HCT116 (cell line): ENCODE measurements around the gene ACSL3. TPM values are rescaled to one million over a fixed set of nuclear protein-coding genes. Genes with fewer than 3 reads are reported as not detected.

Experiments used
- ATAC-seq: fragments of 200-7000 bp; cut with Tn5 transposase; 2 replicates; pipeline ENCODE4 v1.9.1; 2020; ENCODE audit warnings: mild to moderate bottlenecking, moderate library complexity
- BruUV-seq: library from RNA; stranded (reverse); fragments of 400-500 nt; replicated peaks from 2 replicates; lab custom pipeline; 2021; lab: Mats Ljungman, UMichigan
- CTCF ChIA-PET: fragments of 300-600 bp; sonication (Branson Sonifier 250); formaldehyde crosslinking; loops from one replicate; lab custom pipeline; 2021; ENCODE audit warnings: antibody characterized with exemption; lab: Charles Lee
- POLR2A ChIA-PET: fragments of 300-600, 350-600 bp; sonication (Branson Sonifier 250); formaldehyde crosslinking; loops from one replicate; lab custom pipeline; 2021; ENCODE audit warnings: antibody characterized with exemption; lab: Charles Lee
- RAD21 ChIA-PET, 2 experiments: fragments of 300-600 bp; sonication (Branson Sonifier 250); formaldehyde crosslinking; loops; one replicate each; lab custom pipeline; 2023; ENCODE audit warnings: low total read pairs in 2 of 2; ENCODE audit not compliant: uncharacterized antibody in 2 of 2, unreplicated experiment in 2 of 2, low non-redundant PET in 1 of 2; lab: Charles Lee
- DNase-seq: peaks from one replicate; pipeline ENCODE4 v3.0.0-alpha.2; 2010; ENCODE audit warnings: low read depth, low spot score
- H2AFZ ChIP-seq: fragments of 200-600 bp; shearing (Covaris generic), sonication (generic); 2 replicates; pipeline ENCODE4 v1.6.1; 2017; ENCODE audit warnings: low read depth, mixed run types, mixed read lengths, antibody characterized with exemption, low read length; ENCODE audit not compliant: poor library complexity, severe bottlenecking
- H3K27ac ChIP-seq: 2 replicates; pipeline ENCODE4 v1.5.1; 2012; ENCODE audit warnings: low read depth, low read length
- H3K27me3 ChIP-seq: fragments of 200-600 bp; sonication (generic); 2 replicates; pipeline ENCODE4 v1.6.1; 2016; ENCODE audit warnings: mixed run types, low read length, mixed read lengths; ENCODE audit not compliant: insufficient read depth
- H3K36me3 ChIP-seq, 2 experiments: fragments of 200-500 bp in 1 of 2; fragments of 200-600 bp in 1 of 2; sonication (Bioruptor generic) in 1 of 2; sonication (generic) in 1 of 2; 2 replicates each; pipeline versions ENCODE4 v1.5.1 to v1.6.1; 2014 to 2016; ENCODE audit warnings: low read length in 2 of 2, inconsistent platforms in 1 of 2, mixed read lengths in 1 of 2, mixed run types in 1 of 2; ENCODE audit not compliant: insufficient read depth in 2 of 2, control insufficient read depth in 1 of 2
- H3K4me1 ChIP-seq, 2 experiments: fragments of 200-600 bp in 1 of 2; sonication (generic) in 1 of 2; 2 replicates each; pipeline versions ENCODE4 v1.5.1 to v1.6.1; 2012 to 2017; ENCODE audit warnings: low read length in 2 of 2, inconsistent platforms in 1 of 2, mild to moderate bottlenecking in 1 of 2, mixed read lengths in 1 of 2, mixed run types in 1 of 2, moderate library complexity in 1 of 2; ENCODE audit not compliant: insufficient read depth in 2 of 2, control insufficient read depth in 1 of 2
- H3K4me2 ChIP-seq: fragments of 200-600 bp; sonication (generic); 2 replicates; pipeline ENCODE4 v1.6.1; 2017; ENCODE audit warnings: mixed run types, low read length, mixed read lengths
- H3K4me3 ChIP-seq, 2 experiments: fragments of 200-600 bp in 1 of 2; sonication (generic) in 1 of 2; replicated peaks in 1 of 2; 2 replicates each; pipeline ENCODE4 v1.5.1; 2011 to 2016; ENCODE audit warnings: low read length in 2 of 2, control low read depth in 1 of 2, low read depth in 1 of 2, mild to moderate bottlenecking in 1 of 2, mixed read lengths in 1 of 2, mixed run types in 1 of 2
- H3K79me2 ChIP-seq: fragments of 200-600 bp; sonication (generic); 2 replicates; pipeline ENCODE4 v1.6.1; 2017; ENCODE audit warnings: mild to moderate bottlenecking, mixed run types, low read length, moderate library complexity, mixed read lengths; ENCODE audit not compliant: insufficient read depth
- H3K9ac ChIP-seq: fragments of 200-600 bp; sonication (generic); 2 replicates; pipeline ENCODE4 v1.6.1; 2016; ENCODE audit warnings: low read length, mixed read lengths
- H3K9me2 ChIP-seq: fragments of 200-600 bp; sonication (generic), shearing (Covaris generic); 2 replicates; pipeline ENCODE4 v1.6.1; 2017; ENCODE audit warnings: mixed run types, mild to moderate bottlenecking, moderate library complexity; ENCODE audit not compliant: insufficient read depth
- H3K9me3 ChIP-seq, 2 experiments: fragments of 200-500 bp in 1 of 2; fragments of 200-600 bp in 1 of 2; sonication (Bioruptor generic) in 1 of 2; sonication (generic) in 1 of 2; 2 replicates each; pipeline ENCODE4 v1.6.1; 2014 to 2017; ENCODE audit warnings: low read length in 2 of 2, mixed read lengths in 2 of 2, inconsistent platforms in 1 of 2, low read depth in 1 of 2, mild to moderate bottlenecking in 1 of 2, mixed run types in 1 of 2, moderate library complexity in 1 of 2; ENCODE audit not compliant: control insufficient read depth in 1 of 2, insufficient read depth in 1 of 2
- H4K20me1 ChIP-seq: fragments of 200-600 bp; sonication (generic), shearing (Covaris generic); 2 replicates; pipeline ENCODE4 v1.6.1; 2017; ENCODE audit warnings: mixed run types, mild to moderate bottlenecking, moderate library complexity; ENCODE audit not compliant: insufficient read depth
- ATF3 ChIP-seq: IDR thresholded peaks from 2 replicates; pipeline ENCODE4 v1.6.1; 2012
- CBX3 ChIP-seq: IDR thresholded peaks from 2 replicates; pipeline ENCODE4 v1.6.1; 2012; ENCODE audit warnings: low read depth
- CEBPB ChIP-seq: IDR thresholded peaks from 2 replicates; pipeline ENCODE4 v1.6.1; 2012; ENCODE audit warnings: low read depth
- CTCF ChIP-seq, 3 experiments: fragments of 200-600 bp in 1 of 3; sonication (generic) in 1 of 3; IDR thresholded peaks in 2 of 3; conservative IDR thresholded peaks in 1 of 3; 2 replicates each; pipeline ENCODE4 v1.5.1; 2012 to 2017; ENCODE audit warnings: low read depth in 2 of 3, low read length in 2 of 3, antibody characterized with exemption in 1 of 3, borderline replicate concordance in 1 of 3, control low read depth in 1 of 3, mild to moderate bottlenecking in 1 of 3, mixed read lengths in 1 of 3, mixed run types in 1 of 3, moderate library complexity in 1 of 3; ENCODE audit not compliant: insufficient read depth in 1 of 3
- EZH2 ChIP-seq: fragments of 200-600 bp; sonication (generic); IDR thresholded peaks from 2 replicates; pipeline ENCODE4 v1.6.1; 2017; ENCODE audit warnings: antibody characterized with exemption, mixed run types
- FOSL1 ChIP-seq: IDR thresholded peaks from 2 replicates; pipeline ENCODE4 v1.6.1; 2012; ENCODE audit warnings: low read depth
- JUND ChIP-seq: IDR thresholded peaks from 2 replicates; pipeline ENCODE4 v1.6.1; 2012
- MAX ChIP-seq: IDR thresholded peaks from 2 replicates; pipeline ENCODE4 v1.6.1; 2012
- POLR2AphosphoS5 ChIP-seq: IDR thresholded peaks from 2 replicates; pipeline ENCODE4 v1.6.1; 2011; ENCODE audit warnings: mild to moderate bottlenecking, low read depth, low read length, moderate library complexity
- RAD21 ChIP-seq: IDR thresholded peaks from 2 replicates; pipeline ENCODE4 v1.6.1; 2012; ENCODE audit warnings: low read depth, mild to moderate bottlenecking
- REST ChIP-seq: IDR thresholded peaks from 2 replicates; pipeline ENCODE4 v1.6.1; 2012; ENCODE audit warnings: low read depth
- SIN3A ChIP-seq: IDR thresholded peaks from 2 replicates; pipeline ENCODE4 v1.6.1; 2012; ENCODE audit warnings: low read depth
- SP1 ChIP-seq: IDR thresholded peaks from 2 replicates; pipeline ENCODE4 v1.6.1; 2012; ENCODE audit warnings: low read depth
- SRF ChIP-seq: IDR thresholded peaks from 2 replicates; pipeline ENCODE4 v1.6.1; 2012; ENCODE audit warnings: low read depth
- TCF7L2 ChIP-seq: IDR thresholded peaks from 2 replicates; pipeline ENCODE4 v1.7.0; 2011; ENCODE audit warnings: borderline replicate concordance, inconsistent platforms; ENCODE audit not compliant: insufficient read depth, insufficient read length; ENCODE audit errors: extremely low read depth
- YY1 ChIP-seq: IDR thresholded peaks from 2 replicates; pipeline ENCODE4 v1.6.1; 2011; ENCODE audit warnings: low read length, low read depth, moderate library complexity, mild to moderate bottlenecking; ENCODE audit not compliant: insufficient replicate concordance; ENCODE audit errors: extremely low read depth
- ZBTB33 ChIP-seq: IDR thresholded peaks from 2 replicates; pipeline ENCODE4 v1.6.1; 2011; ENCODE audit warnings: mild to moderate bottlenecking, low read length, moderate library complexity; ENCODE audit not compliant: insufficient replicate concordance; ENCODE audit errors: extremely low read depth
- ZFX ChIP-seq: fragments of 450-650 bp; IDR thresholded peaks from 2 replicates; pipeline ENCODE4 v1.6.1; 2017
- ZNF274 ChIP-seq: fragments of 200-500 bp; sonication (Bioruptor generic); IDR thresholded peaks from 2 replicates; pipeline ENCODE4 v1.6.1; 2014; ENCODE audit warnings: mild to moderate bottlenecking, low read depth, low read length, inconsistent platforms
- intact Hi-C: fragments of 100-400 bp; cut with micrococcal nuclease; formaldehyde crosslinking; loops from 2 replicates; pipeline ENCODE4 v1.10.0; 2022
- total RNA-seq: library from RNA; stranded (reverse); gene quantifications from one replicate; pipeline ENCODE4 v1.2.1, GENCODE V29; 2021; ENCODE audit not compliant: unreplicated experiment

The ACSL3 gene
- total RNA-seq, 1 experiment from 2014 or later = 142 TPM

GRCh38 chr2:222922019-222922800, 61.4 kb downstream of the ACSL3 start:
- ChIA-PET POLR2A (no interaction called here), CTCF (interaction anchor here (1.2 kb wide), 1 partner anchor 17 kb away, joined by 4 read pairs; no protein-coding TSS in a partner anchor), RAD21 (no interaction called here)
- Histone ChIP-seq H3K36me3 (peaks cover 31 to 41% of the 10 kb centered on the region in 2 experiments), H3K9me2 (no peaks in the 10 kb centered on the region), H2AFZ (no peak overlapping the region), H3K27ac (no peak overlapping the region), H3K4me3 (no peak overlapping the region), H3K4me2 (no peak overlapping the region), H3K4me1 (peaks cover 5 to 17% of the 10 kb centered on the region in 2 experiments; a peak in 3 of 4 replicates), H3K9ac (no peak overlapping the region), H3K9me3 (no peaks in the 10 kb centered on the region), H3K27me3 (no peaks in the 10 kb centered on the region), H4K20me1 (no peaks in the 10 kb centered on the region), H3K79me2 (peaks cover 2% of the 10 kb centered on the region; the same call in 1 of the 2 replicates)
- TF ChIP-seq SRF = no peak
- TF ChIP-seq REST = no peak
- TF ChIP-seq ATF3 = no peak
- no peak for TF ChIP-seq SP1
- no peak for TF ChIP-seq ZNF274
- no peak for TF ChIP-seq POLR2AphosphoS5
- no peak for TF ChIP-seq MAX
- no peak for TF ChIP-seq ZFX
- TF ChIP-seq ZBTB33 = no peak
- TF ChIP-seq CTCF (IDR thresholded peaks at IDR 0.05 in 2 of 3, conservative IDR thresholded peaks at IDR 0.05 in 1 of 3; ENCODE audit: borderline replicate concordance in 1 of 3, insufficient read depth in 1 of 3, low read depth in 2 of 3, low read length in 2 of 3) = no peak
- no peak for TF ChIP-seq FOSL1
- no peak for TF ChIP-seq JUND
- TF ChIP-seq CBX3 = no peak
- no peak for TF ChIP-seq YY1
- no peak for TF ChIP-seq TCF7L2
- no peak for TF ChIP-seq CEBPB
- no peak for TF ChIP-seq EZH2
- no peak for TF ChIP-seq SIN3A
- TF ChIP-seq RAD21 = no peak
- DNase-seq (no peak), ATAC-seq (no peak)
- intact Hi-C loops = no loop called here
- no TSS peak for BruUV-seq
